NCI-H82 treated with DMSO at 0.1 percent for 48 hours (cell line): Measurements from ENCODE around the gene SMCR8.
"Not testable (repeated sequence)": the region's sequence is repeated elsewhere in the genome, so short reads cannot be mapped to it uniquely, and the experiment has no call there.

Source experiments
- DNase-seq: peaks from one replicate; lab custom pipeline; 2025; ENCODE audit not compliant: unreplicated experiment; lab: John Stamatoyannopoulos, UW

Gene SMCR8, protein sequence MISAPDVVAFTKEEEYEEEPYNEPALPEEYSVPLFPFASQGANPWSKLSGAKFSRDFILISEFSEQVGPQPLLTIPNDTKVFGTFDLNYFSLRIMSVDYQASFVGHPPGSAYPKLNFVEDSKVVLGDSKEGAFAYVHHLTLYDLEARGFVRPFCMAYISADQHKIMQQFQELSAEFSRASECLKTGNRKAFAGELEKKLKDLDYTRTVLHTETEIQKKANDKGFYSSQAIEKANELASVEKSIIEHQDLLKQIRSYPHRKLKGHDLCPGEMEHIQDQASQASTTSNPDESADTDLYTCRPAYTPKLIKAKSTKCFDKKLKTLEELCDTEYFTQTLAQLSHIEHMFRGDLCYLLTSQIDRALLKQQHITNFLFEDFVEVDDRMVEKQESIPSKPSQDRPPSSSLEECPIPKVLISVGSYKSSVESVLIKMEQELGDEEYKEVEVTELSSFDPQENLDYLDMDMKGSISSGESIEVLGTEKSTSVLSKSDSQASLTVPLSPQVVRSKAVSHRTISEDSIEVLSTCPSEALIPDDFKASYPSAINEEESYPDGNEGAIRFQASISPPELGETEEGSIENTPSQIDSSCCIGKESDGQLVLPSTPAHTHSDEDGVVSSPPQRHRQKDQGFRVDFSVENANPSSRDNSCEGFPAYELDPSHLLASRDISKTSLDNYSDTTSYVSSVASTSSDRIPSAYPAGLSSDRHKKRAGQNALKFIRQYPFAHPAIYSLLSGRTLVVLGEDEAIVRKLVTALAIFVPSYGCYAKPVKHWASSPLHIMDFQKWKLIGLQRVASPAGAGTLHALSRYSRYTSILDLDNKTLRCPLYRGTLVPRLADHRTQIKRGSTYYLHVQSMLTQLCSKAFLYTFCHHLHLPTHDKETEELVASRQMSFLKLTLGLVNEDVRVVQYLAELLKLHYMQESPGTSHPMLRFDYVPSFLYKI

DNA sequence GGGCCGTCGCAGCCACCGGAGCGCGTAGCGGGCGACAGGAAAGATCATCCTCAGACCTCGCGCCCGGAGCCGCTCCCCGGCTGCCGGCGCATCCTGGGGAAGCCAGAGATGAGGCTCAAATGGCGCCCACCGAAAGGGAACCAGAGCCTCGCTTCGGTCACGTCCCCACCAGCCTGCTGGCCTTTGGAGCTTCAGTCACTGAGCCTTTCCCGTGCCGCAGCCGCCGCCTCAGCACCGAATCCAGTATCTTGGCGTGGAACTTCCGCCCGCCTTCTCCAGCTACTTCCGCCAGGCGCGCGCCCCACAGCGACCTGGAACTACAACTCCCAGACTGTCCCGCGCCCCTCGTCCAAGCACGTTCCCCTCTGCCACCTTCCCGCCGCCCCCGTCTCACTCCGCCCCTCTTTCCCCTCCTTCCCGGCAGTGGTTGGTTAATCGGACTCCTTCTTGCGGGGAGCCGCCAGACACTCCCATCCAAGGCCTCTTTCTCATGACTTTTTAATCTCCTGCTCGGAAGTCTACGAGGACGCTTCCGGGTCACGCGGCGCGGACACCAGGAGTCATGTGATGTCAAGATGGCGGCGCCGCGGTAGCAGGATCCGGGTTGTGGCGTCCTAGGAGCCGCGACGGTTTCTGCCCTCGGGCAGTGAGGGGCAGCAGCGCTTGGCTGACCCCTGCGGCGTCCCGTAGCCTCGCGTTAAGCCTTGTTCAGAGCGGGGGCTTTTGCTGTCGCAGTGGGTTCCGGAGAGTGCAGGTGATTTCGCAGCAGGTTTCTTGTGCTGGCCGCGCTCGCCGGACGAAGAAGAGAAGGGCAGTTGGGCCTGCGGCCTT lies at the start of gene SMCR8, which contains the start of gene TOP3A:
SMCR8 (plus strand) TSS at position 563 of the 831 bp plus-strand sequence. CDS start 497 bp downstream, outside the sequence.
TOP3A (minus strand) TSS at position 264 of the 831 bp plus-strand sequence; CDS start at position 48, 216 bp downstream.
- peak; percentile 96 for DNase-seq

DNA sequence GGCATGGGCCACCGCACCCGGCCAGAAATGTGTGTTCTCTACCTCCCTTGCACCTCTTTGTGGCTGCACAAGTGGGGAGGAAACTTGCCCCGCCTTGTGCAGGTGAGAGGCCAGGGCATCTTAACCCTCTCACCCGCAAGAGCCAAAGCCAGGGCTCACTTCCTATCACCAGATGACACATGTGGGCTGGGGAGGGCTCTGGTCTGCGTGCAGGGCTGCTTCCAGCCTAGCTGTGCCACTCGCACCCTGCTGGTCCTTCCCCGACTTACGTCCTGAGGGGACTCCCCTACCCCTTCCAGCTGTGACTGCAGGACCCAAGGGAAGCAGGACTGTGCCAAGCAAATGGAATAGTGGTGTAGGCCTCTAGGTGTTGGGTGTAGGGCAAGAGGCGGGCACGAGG lies 47.7 kb upstream of the SMCR8 start:
- no peak for DNase-seq

DNA sequence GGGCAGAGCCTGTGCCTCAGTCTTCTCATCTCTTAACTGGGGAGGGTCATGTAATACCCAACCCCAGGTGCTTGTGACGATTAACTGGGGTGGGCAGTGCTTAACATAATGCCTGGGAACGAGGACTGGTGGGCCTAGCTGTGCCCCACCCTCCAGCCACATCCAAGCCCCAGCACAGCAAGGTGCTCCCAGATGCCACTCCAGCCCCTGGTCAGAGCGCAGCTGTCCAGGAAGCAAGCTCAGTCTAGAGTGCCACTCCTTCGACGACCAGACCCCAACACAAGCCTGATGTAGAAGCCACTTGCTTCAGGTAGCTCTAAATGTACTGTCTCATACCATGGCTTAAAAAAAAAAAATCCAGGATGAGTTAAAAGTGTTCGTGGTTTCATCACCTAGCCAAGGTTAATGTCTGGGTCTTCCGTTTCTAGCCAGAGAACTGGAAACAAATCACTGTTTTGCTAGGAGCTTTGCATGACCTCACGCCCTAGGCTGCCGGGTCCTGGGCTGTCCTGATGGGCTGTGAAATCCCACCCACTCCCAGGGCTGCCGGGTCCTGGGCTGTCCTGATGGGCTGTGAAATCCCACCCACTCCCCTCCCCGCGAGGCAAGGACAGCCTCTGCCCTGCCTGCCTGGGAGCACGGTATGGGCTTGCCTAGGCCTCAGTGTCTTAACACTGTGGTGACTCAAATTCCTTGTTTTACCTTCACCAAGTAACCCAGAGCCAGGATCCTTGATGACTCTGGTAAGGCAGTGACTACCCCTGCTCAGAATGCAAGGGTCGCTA lies 47.0 kb upstream of the SMCR8 start:
- DNase-seq: no peak

DNA sequence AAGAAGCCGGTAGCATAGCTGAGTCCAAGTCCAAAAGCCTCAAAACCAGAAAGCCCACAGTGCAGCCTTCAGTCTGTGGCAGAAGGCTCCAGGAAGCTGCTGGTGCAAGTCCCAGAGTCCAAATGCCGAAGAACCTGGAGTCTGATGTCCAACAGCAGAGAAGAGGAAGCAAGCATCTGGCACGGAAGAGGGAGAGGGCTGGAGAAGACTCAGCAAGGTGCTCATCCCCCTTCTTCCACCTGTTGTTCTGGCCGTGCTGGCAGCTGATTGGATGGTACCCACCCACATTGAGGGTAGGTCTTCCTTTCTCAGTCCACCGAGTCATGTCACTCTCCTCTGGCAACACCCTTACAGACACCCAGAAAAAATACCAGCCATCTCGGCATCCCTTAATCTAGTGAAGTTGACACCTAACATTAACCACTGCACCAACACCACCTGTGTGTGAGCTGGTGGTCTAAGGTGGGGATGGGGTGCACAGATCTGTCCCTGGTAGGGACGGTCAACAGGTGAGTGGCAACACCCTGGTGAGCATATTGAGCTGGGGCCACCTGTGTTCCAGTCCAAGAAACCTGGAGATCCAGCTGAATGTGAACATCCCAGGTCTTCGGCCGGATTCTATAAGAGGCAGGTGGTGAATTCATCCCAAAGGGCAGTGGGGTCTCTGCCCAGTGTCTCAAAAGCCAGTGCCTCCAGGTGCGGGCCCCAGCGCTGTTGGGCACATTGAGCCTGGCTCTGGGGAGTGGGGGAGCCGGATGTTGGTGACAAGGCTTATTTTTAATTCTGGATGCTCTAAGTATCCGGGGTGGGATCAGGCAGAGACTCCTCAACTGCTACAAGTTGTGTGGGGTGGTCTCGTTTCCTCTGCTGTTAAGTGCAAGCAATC lies 44.8 kb upstream of the SMCR8 start:
- DNase-seq: no peak

DNA sequence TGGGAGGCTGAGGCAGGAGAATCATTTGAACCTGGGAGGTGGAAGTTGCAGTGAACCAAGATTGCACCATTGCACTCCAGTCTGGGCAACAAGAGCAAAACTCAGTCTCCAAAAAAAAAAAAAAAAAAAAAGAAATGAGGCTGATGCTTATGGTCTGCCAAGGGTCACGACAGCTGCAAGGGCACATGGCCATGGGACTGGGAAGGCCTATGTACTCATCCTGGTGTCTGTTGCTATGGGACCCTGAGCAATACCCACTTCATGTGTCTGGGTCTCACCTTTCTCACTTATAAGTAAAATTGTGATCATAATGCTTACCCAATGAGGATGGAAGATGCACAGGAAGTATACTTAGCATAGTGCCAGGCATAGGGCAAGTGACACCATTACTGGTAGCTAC lies 38.0 kb upstream of the SMCR8 start:
- DNase-seq: no peak

DNA sequence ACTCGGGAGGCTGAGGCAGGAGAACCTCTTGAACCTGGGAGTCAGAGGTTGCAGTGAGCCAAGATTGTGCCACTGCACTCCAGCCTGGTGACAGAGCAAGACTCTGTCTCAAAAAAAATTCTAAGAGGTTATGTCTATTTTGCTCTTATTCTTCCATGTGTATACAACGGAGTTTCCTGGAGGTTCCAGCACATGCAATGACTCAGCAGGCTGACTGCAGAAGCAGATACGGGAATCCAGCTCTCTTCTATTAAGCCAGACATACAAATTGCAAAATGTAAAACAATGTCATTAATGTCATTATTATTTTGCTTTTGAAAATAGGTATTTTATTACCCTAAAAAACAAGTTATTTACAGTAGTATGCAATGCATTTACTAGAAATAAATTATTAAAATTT lies 36.2 kb upstream of the SMCR8 start:
- DNase-seq: no peak

DNA sequence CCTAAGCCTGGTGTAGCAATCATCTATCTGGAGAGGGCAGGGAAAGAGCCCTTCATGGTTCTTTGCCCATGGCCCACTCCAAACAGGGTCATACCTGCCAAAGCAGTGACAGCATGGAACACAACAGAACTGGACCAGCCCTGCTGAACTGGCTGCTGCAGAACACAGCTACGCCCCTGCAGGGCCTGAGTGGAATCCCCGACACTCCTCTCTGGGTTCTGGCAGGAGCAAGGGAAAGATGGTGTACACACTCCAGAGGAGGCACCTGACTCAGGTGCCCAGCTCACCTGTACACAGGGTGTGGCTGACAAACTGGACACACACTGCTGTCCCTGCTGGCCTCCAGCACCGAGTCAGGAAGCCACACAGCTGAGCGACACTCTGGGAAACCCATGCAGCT lies 34.8 kb upstream of the SMCR8 start:
- DNase-seq: no peak

DNA sequence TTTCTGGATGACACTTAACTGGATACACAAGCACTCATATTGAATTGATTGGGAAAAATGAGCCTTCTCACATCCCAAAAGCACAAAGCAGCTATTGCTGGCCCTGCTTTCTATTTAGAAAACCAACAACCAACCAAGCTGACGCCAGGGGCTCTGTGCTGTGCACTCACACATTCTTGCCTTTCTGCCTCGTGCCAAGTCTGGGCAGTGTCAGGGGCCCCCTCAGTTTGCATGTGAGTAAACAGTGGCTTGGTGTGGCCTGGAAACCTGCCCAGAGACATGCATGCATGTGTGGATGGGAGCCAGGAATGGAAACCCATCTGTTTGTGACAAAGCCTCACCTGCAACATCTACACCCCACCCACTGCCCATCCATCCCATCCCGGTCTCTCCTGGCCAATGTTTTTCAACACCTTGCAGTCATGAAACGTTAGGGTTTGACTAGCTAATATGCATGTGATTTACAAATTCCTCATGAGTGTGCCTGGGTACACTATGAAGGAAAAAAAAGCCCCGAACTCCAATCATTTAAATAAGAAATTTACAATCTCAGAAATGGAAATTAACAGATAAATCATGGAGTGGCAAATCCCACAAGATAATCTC lies 34.2 kb upstream of the SMCR8 start:
- no peak for DNase-seq

DNA sequence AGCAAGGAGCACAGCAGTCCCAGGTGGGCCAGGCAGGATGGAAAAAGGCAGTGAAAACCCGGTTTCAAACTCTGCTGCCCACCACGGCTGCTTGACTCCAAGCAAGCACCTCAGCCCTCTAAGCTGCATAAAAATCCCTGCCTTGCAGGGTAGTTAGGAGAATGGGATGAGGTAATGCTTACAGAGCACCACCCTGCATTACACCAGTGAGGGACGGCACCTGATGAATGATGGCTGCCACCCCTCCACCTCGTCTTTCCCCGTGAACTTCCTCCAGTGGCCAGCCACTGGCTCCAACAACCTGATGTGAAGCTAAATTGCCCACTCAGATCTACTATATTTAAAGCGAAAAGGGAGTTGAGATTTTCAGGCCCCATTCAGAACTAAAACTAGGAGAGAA lies 33.3 kb upstream of the SMCR8 start:
- no peak for DNase-seq

DNA sequence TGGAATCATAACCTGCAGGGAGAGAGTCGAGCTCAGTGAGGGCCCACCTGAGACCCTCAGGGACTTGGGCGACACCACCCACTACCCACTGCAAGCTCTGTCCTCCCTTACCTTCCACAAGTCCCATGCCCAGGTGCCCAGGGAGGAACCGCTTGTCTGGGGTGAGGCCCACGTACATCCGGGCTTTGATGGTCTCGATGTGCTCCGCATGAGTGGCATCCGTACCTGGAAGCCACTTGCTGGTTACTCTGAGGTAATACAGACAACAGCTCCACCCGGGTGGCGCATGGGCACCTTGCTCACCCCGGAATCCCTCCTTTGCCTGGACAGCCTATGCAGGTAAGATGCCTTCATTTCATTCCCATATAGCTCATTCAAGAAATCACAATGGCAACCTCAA lies 29.8 kb upstream of the SMCR8 start:
- no peak for DNase-seq

DNA sequence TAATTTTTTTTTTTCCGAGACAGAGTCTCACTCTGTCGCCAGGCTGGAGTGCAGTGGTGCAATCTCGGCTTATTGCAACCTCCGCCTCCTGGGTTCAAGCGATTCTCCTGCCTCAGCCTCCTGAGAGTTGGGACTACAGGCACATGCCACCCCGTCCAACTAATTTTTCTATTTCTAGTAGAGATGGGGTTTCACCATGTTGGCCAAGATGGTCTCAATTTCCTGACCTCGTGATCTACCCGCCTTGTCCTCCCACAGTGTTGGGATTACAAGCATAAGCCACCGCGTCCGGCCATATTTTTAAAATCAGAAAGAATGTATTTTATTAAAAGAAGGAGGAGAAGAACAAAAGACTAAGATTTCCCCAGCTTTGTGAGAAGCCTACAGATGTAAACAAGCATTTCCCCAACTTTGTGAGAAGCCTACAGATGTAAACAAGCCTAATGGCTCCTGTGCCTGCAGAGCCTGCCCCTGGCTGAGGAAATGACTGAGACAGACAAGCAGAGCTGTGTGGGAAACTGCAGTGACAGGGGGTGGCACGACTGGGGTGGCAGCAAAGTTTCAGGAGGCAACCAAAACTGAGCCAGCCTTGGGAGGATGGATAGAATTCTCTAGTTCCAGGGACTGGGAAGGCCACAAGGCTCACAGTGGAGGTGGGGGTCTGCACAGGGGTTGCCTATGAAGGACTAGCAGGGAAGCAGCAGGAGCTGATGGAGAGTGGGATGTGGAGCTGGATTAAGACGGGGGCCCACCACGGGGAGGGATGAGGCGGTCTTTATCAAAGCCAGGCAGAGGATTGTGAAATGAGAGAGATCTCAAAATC lies 23.2 kb upstream of the SMCR8 start:
- no peak for DNase-seq

DNA sequence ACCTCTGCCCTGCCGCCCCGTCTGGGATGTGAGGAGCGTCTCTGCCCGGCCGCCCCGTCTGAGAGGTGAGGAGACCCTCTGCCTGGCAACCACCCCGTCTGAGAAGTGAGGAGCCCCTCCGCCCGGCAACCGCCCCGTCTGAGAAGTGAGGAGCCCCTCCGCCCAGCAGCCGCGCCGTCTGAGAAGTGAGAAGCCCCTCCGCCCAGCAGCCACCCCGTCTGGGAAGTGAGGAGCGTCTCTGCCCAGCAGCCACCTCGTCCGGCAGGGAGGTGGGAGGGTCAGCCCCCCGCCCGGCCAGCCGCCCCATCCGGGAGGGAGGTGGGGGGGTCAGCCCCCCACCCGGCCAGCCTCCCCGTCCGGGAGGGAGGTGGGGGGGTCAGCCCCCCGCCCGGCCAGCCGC lies 17.0 kb upstream of the SMCR8 start:
- DNase-seq: not testable (repeated sequence)

DNA sequence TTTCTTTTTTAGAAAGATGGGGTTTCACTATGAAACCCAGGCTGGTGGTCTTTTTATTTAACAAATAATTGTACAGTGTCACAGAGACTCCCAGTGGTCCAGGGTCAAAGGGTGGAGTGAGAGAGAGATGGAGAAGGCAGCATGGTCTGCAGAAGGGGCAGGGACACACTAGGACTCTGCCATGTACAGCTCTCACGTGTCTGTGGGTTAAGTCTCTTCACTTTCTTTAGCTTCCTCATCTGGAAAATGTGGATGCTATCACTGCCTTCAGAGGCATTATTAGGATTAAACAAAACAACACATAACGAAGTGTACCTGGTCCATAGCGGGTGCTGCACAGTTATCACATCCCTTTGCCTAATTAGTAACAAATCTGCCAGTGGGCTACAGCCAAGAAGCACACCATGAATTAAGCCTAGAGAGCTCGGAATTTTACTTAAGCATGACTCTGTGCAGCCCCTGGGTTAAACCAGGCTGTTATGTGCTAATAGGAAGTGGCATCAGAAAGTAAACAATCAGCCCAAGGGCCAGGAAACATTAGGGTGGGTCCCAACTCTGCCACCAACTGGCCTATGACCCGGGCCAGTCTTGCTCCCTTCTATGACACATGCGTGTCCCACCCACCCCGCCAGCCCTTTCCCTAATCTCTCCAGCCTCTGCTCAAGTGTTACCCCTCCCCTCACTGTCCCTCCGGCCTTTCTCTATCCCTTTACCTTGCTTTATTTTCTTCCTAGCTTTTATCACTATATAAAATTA lies 14.2 kb upstream of the SMCR8 start:
- DNase-seq: no peak

DNA sequence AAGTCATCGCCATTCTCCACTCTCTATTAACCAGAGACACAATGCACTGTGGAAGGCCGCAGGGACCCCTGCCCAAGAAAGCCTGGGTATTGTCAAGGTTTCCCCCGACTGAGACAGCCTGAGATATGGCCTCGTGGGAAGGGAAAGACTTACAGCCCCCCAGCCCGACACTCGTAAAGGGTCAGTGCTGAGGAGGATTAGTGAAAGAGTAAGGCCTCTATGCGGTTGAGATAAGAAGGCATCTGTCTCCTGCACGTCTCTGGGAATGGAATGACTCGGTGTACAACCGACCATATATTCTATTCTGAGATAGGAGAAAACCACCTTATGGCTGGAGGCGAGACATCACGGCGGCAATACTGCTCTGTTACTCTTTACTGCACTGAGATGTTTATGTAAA lies 11.9 kb upstream of the SMCR8 start:
- not testable (repeated sequence) for DNase-seq

DNA sequence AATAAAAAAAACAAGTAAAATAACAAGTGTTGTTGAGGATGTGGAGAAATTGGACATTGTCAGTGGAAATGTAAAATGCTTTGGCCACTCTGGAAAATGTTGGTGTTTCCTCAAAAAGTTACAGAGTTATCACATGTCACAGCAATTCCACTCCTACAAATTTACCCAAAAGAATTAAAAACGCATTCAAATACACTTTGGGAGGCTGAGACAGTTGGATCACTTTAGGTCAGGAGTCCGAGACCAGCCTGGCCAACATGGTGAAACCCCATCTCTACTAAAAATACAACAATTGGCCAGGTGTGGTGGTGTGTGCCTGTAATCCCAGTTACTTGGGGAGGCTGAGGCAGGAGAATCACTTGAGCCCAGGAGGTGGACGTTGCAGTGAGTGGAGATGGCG lies 5.9 kb upstream of the SMCR8 start:
- no peak for DNase-seq

DNA sequence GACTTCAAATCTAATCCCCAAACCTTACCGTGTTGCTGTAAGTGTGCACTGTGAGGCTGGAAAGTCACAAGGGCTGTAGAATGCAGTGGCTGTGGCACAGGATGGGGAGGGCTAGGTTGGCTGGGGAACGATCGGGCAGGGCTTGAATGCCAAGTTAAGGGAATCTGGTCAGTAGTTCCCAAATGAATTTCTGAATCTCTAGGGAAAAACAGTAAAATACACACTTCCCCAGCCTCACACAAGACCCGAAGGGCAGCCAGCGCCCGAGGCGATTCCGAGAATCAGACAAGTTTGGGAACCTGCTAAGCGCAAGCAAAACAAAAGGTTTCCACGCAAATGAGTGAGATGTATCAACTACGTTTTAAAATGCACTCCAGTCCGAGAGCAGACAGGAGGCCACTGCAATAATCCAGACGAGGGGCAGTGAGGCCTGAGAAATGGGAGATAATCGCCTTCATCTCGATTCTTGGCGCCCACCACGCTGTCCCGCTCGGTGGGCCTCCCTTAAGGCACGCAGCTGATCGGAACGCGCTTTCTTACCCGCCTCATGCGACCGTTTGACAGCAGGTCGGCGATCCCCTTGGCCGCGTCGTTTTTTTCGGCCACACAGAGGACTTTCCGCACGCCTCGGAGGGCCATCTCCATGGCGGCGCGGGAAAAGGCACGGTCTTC lies 898 bp upstream of the SMCR8 start:
- DNase-seq: no peak

DNA sequence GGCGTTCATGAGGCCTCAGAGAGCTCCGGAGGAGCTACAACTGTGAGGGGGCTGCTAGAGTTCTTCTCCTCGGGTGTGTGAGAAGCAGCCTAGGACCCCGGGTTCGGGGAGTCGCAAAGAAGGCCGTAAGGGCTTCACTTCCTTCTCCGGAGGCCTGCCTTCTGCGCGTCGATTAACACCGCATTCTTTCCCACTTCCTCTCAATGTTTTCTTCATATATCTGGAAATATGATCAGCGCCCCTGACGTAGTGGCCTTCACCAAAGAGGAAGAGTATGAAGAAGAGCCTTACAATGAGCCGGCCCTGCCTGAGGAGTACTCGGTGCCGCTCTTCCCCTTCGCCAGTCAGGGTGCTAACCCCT lies 449 bp downstream of the SMCR8 start:
- DNase-seq: no peak
